T-helper 2 cell treated with Interferon-gamma antibody and Interleukin-4, amounts not matched to agents 100 ng/mL and 5 ng/mL, for 36 hours (primary cell): Measurements from ENCODE around the gene DVL3. TPM values are rescaled to one million over a fixed set of nuclear protein-coding genes. Genes with fewer than 3 reads are reported as not detected.

ENCODE experiments used
- intact Hi-C: fragments of 100-400 bp; cut with micrococcal nuclease; formaldehyde crosslinking; loops from one replicate; pipeline ENCODE4 v1.15.1; 2023
- total RNA-seq: library from RNA; stranded (reverse); gene quantifications from 2 replicates; pipeline ENCODE4 v1.2.3, GENCODE V29; 2022

Gene DVL3
- total RNA-seq, 1 donor from 2014 or later = 39.7 TPM

DNA sequence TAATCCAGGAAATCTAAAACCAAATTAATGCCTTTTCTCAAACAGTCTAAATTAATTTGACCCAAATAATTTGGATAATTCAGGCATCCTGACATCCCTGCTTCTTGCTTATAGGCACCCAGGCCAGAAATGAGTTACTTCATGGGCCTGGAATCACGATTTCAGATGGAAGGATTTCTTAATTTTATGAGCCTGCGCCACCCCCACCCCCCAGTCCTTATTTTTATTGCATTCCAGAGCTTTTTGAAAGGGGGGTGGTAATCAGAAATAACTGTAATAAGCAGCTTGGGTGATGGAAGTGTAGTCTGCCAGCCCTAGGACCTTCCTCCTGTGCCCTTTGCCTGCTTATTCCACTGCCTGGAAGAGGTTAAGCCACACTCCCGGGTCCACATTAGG lies 20.8 kb downstream of the DVL3 start:
- intact Hi-C loops = no loop called here

DNA sequence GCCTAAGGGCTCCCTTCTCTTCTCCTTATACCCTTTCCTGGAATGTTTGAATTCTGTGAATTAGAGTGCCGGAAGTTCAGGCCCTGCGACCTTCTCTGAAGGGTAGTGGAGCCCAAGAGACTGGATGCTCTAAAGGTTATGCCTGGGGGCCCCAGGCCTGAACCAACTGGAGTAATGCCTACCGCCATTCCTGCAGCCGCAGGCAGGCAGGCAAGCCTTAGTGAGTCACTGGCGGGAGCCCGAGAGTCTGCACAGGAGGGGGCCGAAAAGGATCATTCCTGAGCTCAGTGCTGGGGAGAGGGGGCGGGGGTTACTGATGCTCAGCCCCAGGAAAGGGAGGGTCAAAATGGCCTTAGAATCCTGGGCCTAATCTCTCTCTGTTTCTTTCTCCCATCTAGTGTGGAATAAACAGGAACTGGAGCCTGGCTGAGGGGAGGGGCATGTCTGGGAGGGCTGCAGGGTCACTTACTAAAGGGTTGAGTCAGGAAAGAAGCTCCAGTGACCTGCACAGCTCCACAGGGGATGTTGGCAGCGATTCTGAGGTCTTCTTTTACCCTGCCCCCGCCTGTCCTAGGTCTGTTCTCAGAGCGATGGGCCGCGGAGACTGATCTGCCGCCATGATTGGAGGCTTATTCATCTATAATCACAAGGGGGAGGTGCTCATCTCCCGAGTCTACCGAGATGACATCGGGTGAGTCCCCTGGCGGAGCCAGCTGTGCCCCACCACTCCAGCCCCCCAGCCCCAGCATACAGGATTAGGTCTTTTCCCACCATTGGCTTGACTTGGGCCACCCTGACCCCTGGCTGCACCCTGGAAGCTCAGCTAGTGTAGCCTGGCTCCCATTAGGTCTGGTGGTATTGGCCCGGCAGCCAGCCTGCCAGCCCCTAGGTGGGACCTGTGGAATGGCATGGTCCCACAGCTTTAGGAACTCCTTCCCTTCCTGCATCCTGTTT lies 21.5 kb downstream of the DVL3 start:
- intact Hi-C loops = no loop called here

DNA sequence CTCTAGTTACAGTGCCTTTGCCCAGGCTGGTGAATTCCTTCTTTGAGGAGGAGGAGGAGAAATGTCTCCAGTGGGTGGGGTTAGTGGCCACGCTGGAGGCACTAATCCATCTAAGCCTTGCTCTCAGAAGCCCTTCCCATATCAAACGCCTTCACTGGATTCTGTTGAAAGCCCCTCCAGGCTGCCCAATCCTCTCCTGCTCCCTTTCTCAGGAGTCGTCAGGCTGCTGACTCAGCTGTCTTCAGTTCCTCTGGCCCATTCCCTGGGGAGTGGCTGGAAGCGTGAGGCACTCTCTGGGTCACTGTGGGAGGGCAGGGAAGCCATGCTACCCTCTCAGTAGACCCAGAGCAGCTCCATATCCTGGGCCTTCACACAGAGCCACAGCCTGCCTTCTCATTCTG lies 22.2 kb downstream of the DVL3 start:
- intact Hi-C loops = no loop called here

DNA sequence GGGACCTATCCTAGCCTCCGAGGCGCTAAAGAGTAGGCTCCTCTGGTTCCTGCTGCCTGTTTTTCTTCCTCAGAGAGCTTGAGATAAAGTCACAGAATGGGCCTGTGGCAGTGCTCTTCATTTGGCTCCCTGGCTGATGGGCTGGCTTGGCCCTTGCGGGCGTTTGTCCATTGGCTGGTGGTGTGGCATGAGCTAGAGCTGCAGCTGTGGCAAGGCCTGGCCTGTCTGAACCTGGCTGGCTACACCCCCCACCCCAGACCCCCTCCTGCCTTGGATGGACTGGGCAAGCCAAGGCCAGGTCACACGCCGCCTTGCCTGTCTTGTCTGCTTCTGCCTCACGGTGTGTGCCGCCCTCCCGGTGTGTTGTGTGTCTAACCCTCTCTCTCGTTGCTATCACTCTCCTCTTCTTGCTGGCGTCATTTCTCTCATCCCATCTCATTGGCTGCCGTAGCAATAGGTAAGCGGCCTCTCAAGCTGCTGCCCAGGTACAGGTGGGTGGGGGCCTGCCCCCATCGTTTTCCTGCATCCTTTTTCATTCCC lies 22.7 kb downstream of the DVL3 start:
- intact Hi-C loops = no loop called here

DNA sequence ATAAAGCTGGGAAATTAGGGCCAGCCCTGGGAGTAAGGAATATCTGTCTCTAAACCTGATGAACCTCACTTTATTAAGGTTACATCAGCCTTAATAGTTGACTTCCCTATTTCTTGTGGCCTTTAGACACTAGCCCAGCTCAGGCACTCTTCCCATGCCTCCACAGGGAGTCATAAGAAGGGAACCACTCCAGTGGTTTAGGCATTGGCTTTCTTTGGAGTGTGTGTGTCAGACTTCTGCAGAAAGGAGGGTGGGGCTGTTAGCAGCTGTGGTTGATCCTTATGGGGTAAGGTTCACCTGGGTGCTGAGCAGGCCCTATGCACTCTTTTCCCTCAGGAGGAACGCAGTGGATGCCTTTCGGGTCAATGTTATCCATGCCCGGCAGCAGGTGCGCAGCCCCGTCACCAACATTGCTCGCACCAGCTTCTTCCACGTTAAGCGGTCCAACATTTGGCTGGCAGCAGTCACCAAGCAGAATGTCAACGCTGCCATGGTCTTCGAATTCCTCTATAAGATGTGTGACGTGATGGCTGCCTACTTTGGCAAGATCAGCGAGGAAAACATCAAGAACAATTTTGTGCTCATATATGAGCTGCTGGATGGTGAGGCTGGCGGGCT lies 23.5 kb downstream of the DVL3 start:
- intact Hi-C loops = no loop called here

DNA sequence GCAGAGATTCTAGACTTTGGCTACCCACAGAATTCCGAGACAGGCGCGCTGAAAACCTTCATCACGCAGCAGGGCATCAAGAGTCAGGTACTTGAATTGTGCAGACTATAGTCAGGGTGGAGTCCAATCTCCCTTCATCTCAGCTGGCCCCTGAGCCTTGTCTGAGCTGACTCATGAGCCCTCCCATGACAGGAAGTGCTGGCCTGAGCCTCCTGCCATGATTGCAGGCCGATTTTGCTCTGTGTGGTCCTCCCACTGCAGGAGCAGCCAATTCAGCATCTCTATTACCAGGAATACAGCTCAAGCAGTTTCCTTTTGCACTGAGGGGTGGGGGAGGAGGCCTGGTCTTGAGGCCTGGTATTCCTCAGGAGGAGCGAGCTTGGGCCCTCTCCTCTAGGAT lies 25.0 kb downstream of the DVL3 start:
- intact Hi-C loops = no loop called here

DNA sequence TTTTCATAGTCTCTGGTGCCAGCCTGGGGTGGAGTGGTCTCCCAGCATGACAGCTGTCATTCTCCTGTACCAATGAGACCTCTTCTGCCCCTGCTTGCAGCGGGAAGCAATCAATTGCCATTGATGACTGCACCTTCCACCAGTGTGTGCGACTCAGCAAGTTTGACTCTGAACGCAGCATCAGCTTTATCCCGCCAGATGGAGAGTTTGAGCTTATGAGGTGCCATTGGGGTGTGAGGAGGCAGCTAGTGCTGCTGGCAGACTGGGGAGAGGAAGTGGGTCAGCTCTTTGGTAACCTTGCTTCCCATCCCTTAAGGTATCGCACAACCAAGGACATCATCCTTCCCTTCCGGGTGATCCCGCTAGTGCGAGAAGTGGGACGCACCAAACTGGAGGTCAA lies 26.4 kb downstream of the DVL3 start:
- intact Hi-C loops = no loop called here

DNA sequence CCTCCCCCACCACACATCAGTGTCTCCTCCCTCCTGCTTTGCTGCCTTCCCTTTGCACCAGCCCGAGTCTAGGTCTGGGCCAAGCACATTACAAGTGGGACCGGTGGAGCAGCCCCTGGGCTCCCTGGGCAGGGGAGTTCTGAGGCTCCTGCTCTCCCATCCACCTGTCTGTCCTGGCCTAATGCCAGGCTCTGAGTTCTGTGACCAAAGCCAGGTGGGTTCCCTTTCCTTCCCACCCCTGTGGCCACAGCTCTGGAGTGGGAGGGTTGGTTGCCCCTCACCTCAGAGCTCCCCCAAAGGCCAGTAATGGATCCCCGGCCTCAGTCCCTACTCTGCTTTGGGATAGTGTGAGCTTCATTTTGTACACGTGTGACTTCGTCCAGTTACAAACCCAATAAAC lies 28.5 kb downstream of the DVL3 start:
- intact Hi-C loops = no loop called here

DNA sequence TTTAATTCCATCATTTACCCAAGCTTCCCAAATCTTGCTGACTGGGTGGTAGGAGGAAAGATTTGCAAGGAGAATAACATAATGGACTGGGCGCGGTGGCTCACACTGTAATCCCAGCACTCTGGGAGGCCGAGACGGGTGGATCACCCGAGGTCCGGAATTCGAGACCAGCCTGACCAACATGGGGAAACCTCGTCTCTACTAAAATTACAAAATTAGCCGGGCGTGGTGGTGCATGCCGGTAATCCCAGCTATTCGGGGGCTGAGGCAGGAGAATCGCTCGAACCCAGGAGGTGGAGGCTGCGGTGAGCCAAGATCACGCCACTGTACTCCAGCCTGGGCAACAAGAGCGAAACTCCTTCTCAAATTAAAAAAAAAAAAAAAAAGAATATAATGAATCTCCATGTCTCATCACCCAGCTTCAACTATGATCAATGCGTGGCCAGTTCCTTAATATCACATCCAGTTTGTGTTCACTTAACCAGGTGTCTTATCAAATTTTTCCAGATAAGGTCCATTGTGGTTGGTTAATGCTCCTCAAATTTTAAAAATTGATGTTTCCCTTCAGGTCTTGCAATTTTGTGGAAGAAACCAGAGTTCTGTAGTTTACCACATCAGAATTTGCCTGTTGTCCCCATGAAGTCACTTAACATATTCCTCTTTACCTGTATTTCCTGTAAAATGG lies 29.5 kb downstream of the DVL3 start:
- intact Hi-C loops = no loop called here

DNA sequence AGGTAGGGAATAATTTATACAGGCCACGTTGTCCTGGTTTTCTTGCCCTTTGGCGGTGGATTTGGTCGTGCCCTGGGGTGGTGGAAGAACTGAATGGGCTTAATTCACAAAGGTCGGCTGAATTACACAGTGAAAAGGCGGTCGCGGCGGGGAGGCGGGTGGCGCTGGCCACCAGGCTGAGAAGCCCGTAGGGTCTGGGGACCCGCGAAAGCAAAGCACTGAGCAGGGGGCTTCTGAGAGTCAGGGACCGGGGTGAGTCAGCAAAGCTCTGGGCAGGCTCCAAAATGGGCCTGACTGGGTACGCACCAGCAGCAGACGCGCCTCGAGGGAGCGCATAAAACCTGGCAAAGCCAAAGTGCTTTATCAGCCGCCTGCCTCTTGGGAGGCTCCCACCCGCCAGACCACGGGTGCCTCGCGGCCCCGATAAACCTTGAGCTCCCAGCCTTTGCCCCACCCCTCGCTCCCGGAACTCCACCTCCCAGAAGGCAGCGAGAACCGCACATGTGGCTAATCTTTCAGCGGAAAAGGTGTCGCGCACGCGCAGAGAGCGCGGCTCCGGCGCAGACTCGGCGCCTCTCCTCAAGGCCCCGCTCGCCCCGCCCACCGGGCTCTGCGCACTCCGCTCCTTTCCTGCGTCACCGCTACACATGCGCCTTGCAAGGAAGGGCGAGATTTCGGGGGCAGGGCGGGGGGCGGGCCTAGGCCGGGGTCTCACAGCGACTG lies 30.4 kb downstream of the DVL3 start:
- intact Hi-C loops = loop anchor here (1.0 to 2.0 kb wide), 8 partner anchors 11 to 549 kb away; partner anchors contain the start of genes ABCC5, AP2M1, EEF1AKMT4 and EIF2B5

DNA sequence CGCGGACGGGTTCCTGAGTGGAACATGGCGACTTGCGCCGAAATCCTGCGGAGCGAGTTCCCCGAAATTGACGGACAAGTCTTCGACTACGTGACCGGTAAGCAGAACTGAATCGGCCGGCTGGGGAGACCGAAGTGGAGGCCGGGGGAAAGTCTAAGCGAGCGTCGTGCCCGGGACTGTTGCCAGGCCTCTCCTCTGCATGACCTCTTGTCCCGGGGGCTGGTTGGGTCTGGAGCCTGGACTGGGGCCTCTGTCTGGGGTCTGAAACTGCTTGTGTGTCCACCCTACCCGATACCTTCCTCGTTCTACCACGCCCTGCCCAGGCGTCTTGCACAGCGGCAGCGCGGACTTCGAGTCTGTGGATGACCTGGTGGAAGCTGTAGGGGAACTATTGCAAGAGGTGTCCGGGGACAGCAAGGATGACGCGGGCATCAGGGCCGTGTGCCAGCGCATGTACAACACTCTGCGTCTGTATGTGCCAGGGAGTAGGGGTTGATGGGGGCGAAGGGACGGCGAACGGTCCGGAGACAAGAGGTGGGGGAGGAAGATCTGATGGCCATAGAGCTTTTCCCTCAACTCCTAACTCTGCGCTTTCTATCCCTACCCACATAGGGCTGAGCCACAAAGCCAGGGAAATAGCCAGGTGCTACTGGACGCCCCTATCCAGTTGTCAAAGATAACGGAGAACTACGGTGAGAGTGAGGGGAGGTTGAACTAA lies 31.2 kb downstream of the DVL3 start, which contains the start of gene ABCF3:
Gene ABCF3, plus strand, starts transcription at position 16 of the 718 bp plus-strand sequence. Its CDS starts 9 bp downstream, at position 25.
- intact Hi-C loops = loop anchor here (1.0 to 2.0 kb wide), 8 partner anchors 12 to 550 kb away; partner anchors contain the start of genes ABCC5, AP2M1, EEF1AKMT4 and EIF2B5

DNA sequence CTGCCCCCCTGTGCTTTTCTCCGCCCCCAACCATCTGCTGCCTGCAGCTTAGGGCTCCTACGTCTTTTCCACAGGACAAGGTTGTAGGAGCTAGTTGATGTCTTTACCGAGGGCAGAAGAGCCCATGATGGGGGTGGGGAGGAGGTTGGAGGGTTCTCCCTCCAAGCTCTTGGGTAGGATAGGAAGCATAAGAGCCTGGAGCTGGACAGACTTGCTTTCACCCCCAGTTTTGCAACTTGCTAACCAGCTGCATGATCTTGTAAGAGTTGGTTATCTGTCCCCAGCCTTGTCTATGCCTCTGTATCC lies 31.7 kb downstream of the DVL3 start:
- intact Hi-C loops = loop anchor here (1.0 to 2.0 kb wide), 8 partner anchors 13 to 550 kb away; partner anchors contain the start of genes ABCC5, AP2M1, EEF1AKMT4 and EIF2B5

DNA sequence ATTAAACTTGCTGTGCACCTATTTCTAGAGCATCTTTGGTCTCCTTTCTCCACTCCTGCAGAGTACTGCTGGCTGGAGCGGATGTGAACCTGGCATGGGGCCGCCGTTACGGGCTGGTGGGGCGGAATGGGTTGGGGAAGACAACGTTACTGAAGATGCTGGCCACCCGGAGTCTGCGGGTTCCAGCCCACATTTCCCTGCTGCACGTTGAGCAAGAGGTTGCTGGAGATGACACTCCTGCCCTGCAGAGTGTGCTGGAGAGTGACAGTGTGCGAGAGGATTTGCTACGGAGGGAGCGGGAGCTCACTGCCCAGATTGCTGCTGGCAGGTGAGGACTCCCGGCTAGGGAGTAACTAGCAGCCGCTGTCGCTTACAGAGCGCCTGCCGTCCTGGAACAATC lies 32.9 kb downstream of the DVL3 start:
- intact Hi-C loops = no loop called here

DNA sequence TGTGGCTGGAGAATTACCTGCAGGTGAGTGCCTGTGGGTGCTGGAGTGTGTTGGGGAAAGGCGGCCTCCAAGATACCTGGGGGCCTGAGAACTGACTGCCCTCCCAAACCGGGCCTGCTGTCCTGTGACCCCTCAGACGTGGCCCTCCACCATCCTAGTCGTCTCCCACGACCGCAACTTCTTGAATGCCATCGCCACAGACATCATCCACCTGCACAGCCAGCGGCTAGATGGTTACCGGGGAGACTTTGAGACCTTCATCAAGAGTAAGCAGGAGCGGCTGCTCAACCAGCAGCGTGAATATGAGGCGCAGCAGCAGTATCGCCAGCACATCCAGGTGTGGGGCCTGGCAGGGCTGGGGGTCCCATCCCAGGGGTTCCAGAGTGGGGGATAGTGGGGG lies 34.2 kb downstream of the DVL3 start:
- intact Hi-C loops = no loop called here

DNA sequence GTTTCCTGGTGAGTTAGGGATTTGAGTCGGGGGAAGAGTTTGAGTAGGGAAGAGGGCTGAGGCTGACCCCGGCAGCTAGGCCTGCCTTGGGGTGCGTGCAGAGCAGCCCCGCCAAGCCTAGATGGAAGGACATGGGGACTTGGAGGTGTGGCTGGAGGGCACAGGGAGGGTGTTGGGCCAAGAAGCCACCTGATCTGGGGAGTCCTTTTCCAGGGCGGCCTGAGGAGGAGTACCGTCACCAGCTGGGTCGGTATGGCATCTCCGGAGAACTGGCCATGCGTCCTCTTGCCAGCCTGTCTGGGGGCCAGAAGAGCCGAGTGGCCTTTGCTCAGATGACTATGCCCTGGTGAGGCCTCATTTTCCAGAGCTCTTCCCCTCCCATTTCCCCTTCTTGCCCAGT lies 37.7 kb downstream of the DVL3 start:
- intact Hi-C loops = no loop called here

DNA sequence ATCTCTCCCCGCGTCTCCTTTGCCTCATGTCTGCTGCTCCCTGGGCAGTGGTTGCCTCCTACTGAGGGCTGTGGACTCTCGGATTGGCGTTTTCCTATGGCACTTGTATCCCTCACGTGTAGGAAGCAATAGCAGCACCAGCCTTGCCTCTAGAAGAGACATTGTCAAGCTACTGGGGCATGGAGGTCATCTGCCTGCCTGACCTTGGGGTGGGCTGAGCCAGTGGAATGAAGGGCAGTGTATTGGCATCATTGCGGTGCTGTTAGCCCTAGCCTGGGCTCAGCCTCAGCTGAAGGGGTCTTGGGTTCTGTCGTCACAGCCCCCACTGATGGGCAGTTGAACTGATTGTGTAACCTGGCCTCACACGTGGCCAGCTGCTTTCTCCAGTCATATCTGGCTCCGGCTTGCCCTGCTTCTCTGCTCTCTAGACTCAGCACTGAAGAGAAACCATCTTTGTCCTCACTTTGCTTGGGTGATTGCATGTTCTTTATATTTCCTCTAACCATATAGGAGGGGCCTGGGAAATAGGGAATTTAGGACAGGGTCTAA lies 38.9 kb downstream of the DVL3 start:
- intact Hi-C loops = no loop called here

DNA sequence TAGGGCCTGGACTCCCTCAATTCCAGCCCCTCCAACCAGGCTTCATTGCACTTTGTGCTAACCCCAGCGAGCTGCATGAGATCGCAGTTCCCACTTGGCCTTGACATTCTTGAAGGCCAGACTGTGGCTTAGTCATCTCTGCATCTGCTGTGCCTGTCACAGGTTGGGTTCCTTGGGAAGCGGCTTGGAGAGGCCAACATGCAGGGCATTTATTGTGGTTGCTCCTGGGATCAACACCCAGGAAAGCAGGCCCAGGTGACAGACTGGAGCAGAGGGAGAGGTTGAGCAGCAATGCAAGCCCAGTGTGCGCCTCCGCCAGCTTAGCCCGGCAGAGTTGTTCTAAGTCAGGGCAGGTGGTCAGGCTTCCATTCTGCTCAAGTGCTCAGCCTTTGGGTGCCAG lies 41.4 kb downstream of the DVL3 start:
- intact Hi-C loops = no loop called here

DNA sequence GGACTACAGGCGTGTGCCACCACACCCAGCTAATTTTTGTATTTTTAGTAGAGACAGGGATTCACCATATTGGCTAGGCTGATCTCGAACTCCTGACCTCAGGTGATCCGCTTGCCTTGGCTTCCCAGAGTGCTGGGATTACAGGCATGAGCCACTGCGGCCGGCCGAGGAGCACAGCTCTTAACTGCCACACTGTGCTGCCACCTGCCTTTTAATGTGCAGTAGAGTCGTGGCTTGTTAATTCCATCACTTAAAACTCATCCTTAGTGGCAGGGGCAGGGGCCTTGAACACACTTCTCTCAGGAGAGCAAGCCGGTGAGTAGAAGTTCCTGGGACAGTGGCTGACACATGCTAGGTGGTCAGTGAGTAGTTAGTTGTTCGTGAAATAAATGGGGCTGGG lies 43.3 kb downstream of the DVL3 start:
- intact Hi-C loops = no loop called here

DNA sequence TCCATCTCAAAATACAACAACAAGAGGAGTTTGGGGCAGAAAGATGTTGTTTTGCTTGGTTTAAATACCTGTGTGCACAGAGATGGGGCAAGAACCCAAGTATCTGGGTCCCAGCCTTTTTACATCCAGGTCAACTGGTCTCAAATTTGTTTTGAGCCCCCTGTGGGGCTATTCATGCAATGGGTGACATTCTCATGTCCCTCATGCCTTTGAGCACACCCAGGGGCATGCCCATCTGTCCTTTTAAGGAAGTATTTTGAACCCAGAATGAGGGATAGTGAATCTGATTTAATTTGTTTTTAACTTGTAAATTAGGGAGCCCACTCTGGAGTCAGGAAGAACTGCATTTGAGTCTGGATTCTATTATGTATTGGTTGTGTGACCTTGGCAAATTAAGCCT lies 45.6 kb downstream of the DVL3 start:
- intact Hi-C loops = no loop called here

DNA sequence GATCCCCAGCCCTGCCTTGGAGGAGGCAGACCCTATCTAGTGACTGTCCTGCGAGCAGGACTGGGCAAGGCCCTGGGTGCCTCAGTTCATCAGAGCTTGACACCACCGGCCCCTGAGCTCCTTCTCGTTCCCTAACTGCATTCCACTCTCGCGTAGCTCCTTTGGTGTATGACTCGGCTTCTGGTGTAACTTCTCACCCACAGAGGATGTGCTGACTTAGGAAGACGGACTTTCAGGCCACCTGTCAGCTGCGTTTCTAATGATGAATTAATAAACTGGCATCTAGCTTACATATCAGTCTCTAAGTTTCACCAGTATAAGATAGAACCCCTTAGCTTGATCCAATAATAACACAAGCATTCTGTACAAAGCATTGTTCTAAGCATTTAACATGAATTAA lies 48.3 kb downstream of the DVL3 start:
- intact Hi-C loops = no loop called here
